PC-3 (cell line): ENCODE results near the gene PRR36. TPM values are rescaled to one million over a fixed set of nuclear protein-coding genes. Genes with fewer than 3 reads are reported as not detected.
"Not testable (repeated sequence)": the region's sequence is repeated elsewhere in the genome, so short reads cannot be mapped to it uniquely, and the experiment has no call there.

ENCODE experiments used
- ATAC-seq: fragments of 200-7000 bp; cut with Tn5 transposase; 2 replicates; pipeline ENCODE4 v1.9.1; 2020; ENCODE audit warnings: mild to moderate bottlenecking, moderate library complexity
- BruUV-seq: library from RNA; stranded (reverse); fragments of 400-500 nt; replicated peaks from 2 replicates; lab custom pipeline; 2021; lab: Mats Ljungman, UMichigan
- CTCF ChIA-PET: fragments of 300-600 bp; sonication (Branson Sonifier 250); formaldehyde crosslinking; loops from one replicate; lab custom pipeline; 2022; ENCODE audit warnings: antibody characterized with exemption; lab: Charles Lee
- POLR2A ChIA-PET: fragments of 300-600 bp; sonication (Branson Sonifier 250); formaldehyde crosslinking; loops from one replicate; lab custom pipeline; 2022; ENCODE audit warnings: antibody characterized with exemption; ENCODE audit not compliant: unreplicated experiment; lab: Charles Lee
- DNase-seq: peaks from one replicate; pipeline ENCODE4 v3.0.0-alpha.2; 2015
- H2AFZ ChIP-seq: fragments of 300-600 bp; sonication (generic); 2 replicates; pipeline ENCODE4 v1.6.0; 2016; ENCODE audit warnings: antibody characterized with exemption, low read length
- H3F3A ChIP-seq: fragments of 300-600 bp; sonication (generic); one replicate; pipeline ENCODE4 v1.6.0; 2017; ENCODE audit warnings: antibody characterized with exemption, low read length, control low read depth, mild to moderate bottlenecking; ENCODE audit not compliant: unreplicated experiment
- H3K27ac ChIP-seq: fragments of 300-600 bp; sonication (generic); 2 replicates; pipeline ENCODE4 v1.5.1; 2016; ENCODE audit warnings: mild to moderate bottlenecking, low read length
- H3K27me3 ChIP-seq: fragments of 300-600 bp; sonication (generic); 2 replicates; pipeline ENCODE4 v1.6.1; 2016; ENCODE audit warnings: low read length, mixed read lengths
- H3K36me3 ChIP-seq: fragments of 300-600 bp; sonication (generic); 2 replicates; pipeline ENCODE4 v1.6.1; 2016; ENCODE audit warnings: low read depth, mixed run types, low read length, mixed read lengths
- H3K4me1 ChIP-seq: fragments of 300-600 bp; sonication (generic); 2 replicates; pipeline ENCODE4 v1.5.1; 2016; ENCODE audit warnings: low read length; ENCODE audit not compliant: insufficient read depth
- H3K4me2 ChIP-seq: fragments of 300-600 bp; sonication (generic); 2 replicates; pipeline ENCODE4 v1.6.0; 2016; ENCODE audit warnings: low read length
- H3K4me3 ChIP-seq: fragments of 300-600 bp; sonication (generic); 2 replicates; pipeline ENCODE4 v1.5.1; 2016; ENCODE audit warnings: mild to moderate bottlenecking, low read length, mixed read lengths
- H3K79me2 ChIP-seq: fragments of 300-600 bp; sonication (generic); 2 replicates; pipeline ENCODE4 v1.6.1; 2017; ENCODE audit warnings: low read length, mixed read lengths
- H3K9ac ChIP-seq: fragments of 300-600 bp; sonication (generic); 2 replicates; pipeline ENCODE4 v1.6.0; 2016; ENCODE audit warnings: mild to moderate bottlenecking, low read length
- H3K9me2 ChIP-seq: fragments of 300-600 bp; sonication (generic); replicated peaks from 2 replicates; pipeline ENCODE4 v1.6.1; 2016; ENCODE audit warnings: mixed run types, low read length, mixed read lengths
- H3K9me3 ChIP-seq: fragments of 300-600 bp; sonication (generic); 2 replicates; pipeline ENCODE4 v1.6.1; 2016; ENCODE audit warnings: low read length, mixed read lengths
- H4K20me1 ChIP-seq: fragments of 300-600 bp; sonication (generic); 2 replicates; pipeline ENCODE4 v1.6.1; 2016; ENCODE audit warnings: low read length, mixed read lengths
- CTCF ChIP-seq: fragments of 300-600 bp; sonication (generic); conservative IDR thresholded peaks from 2 replicates; pipeline ENCODE4 v1.5.1; 2017; ENCODE audit warnings: antibody characterized with exemption, low read depth, mild to moderate bottlenecking, low read length
- EZH2 ChIP-seq: fragments of 300-600 bp; sonication (generic); IDR thresholded peaks from one replicate; pipeline ENCODE4 v1.6.1; 2017; ENCODE audit warnings: antibody characterized with exemption, mild to moderate bottlenecking, low read length; ENCODE audit not compliant: unreplicated experiment
- EZH2phosphoT487 ChIP-seq: fragments of 300-600 bp; sonication (generic); IDR thresholded peaks from 2 replicates; pipeline ENCODE4 v1.6.1; 2018; ENCODE audit warnings: mild to moderate bottlenecking, antibody characterized with exemption, low read length, borderline replicate concordance
- intact Hi-C: fragments of 100-400 bp; cut with micrococcal nuclease; formaldehyde crosslinking; loops from 2 replicates; pipeline ENCODE4 v1.9.0; 2023
- total RNA-seq: library from RNA; depleted of rRNA; stranded (reverse); fragments of >200 nt; gene quantifications from 2 replicates; pipeline ENCODE4 v1.2.3, GENCODE V29; 2014

Gene PRR36
- total RNA-seq, 1 experiment from 2014 or later = 2.5 TPM

DNA sequence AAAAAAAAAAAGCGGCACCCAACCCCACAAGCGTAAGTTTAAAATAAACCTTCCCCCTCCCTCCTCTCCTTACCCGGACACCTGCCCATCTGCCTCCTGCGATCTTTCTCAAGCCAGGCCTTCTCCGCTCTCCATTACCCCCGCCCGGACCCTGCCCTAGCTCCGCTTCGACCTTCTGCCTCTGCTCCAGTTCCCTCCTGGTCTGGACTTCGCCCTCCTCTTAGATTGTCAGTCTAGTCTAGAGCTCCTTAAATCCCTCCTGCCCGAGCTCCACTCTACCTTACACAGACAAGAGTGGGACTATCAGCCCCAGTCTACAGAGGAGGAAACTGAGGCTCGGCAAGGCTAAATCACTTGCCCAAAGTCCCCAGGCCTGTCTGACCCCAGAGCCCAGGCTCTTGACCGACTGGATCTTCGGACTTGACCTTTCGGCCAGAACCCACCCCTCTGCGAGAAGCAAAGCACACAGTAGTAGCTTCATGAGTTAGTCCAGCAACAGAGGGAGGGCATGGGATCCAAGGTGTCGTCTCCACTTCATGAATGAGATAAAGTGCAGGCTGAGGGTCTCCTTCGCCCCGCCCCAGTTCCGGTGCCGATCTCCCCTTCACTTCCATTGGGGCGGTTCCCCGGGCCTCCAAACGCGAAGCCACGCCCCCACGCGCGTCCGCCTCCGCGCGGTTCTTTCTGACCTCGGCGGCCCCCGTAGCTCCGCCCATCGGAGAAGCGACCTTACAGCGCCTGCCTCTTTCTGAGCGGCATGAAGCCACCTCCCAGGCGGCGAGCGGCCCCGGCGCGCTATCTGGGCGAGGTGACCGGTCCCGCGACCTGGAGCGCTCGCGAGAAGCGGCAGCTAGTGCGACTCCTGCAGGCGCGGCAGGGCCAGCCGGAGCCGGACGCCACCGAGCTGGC is 45.7 kb upstream of the PRR36 start, which contains the start of gene SNAPC2:
TSS of gene SNAPC2 (plus strand) at position 729 of the 909 bp plus-strand sequence. CDS start at position 758, 29 bp downstream.
- BruUV-seq = TSS peak; percentile 27
- Histone ChIP-seq H3K27ac (peak within 1 kb of the TSS; percentile 77), H3K4me2 (peak within 1 kb of the TSS; percentile 89), H3K79me2 (peaks cover 9% of the 10 kb centered on the region; the same call in 1 of the 2 replicates), H3K36me3 (no peaks in the 10 kb centered on the region; the same call in 1 of the 2 replicates), H2AFZ (peak within 1 kb of the TSS; percentile 88), H3K27me3 (no peaks in the 10 kb centered on the region), H3K4me1 (peaks cover 33% of the 10 kb centered on the region), H4K20me1 (0 out of 2 replicates have a peak, but pooled peaks cover 4% of the 10 kb centered on the region), H3K4me3 (peak within 1 kb of the TSS; percentile 87), H3K9me3 (no peaks in the 10 kb centered on the region), H3F3A (no peaks in the 10 kb centered on the region), H3K9me2 (no peaks in the 10 kb centered on the region), H3K9ac (peak within 1 kb of the TSS; percentile 67)
- ATAC-seq = peak; percentile 52
- no peak for TF ChIP-seq CTCF
- TF ChIP-seq EZH2phosphoT487 = no peak
- TF ChIP-seq EZH2 = no peak
- peak; percentile 93 for DNase-seq
- intact Hi-C loops = loop anchor here (1.0 to 2.0 kb wide), 2 partner anchors 17 to 51 kb away; partner anchors contain the start of gene MAP2K7
- ChIA-PET CTCF (interaction anchor here (0.6 to 2.6 kb wide), 7 partner anchors 9 to 323 kb away, joined by 3 to 19 read pairs (median 7); partner anchors contain the start of genes MAP2K7 and TIMM44), POLR2A (interaction anchor here (0.6 to 1.5 kb wide), 12 partner anchors 9 to 525 kb away, joined by 3 to 26 read pairs (median 4); partner anchors contain the start of genes LRRC8E, MAP2K7 and TIMM44)

- Histone ChIP-seq H2AFZ (no peak overlapping the region), H3K9me3 (no peaks in the 10 kb centered on the region), H4K20me1 (0 out of 2 replicates have a peak, but pooled peaks cover 4% of the 10 kb centered on the region), H3K36me3 (no peaks in the 10 kb centered on the region; the same call in 1 of the 2 replicates), H3K27ac (no peak overlapping the region), H3K27me3 (no peaks in the 10 kb centered on the region), H3K4me3 (0 out of 2 replicates have a peak overlapping the region, but pooled peaks have one; percentile 74), H3K79me2 (peaks cover 9% of the 10 kb centered on the region; the same call in 1 of the 2 replicates), H3K9ac (no peak overlapping the region), H3K4me1 (peaks cover 33% of the 10 kb centered on the region), H3K4me2 (peak overlapping the region; percentile 90; the same call in 1 of the 2 replicates), H3K9me2 (no peaks in the 10 kb centered on the region), H3F3A (no peaks in the 10 kb centered on the region)
- ChIA-PET CTCF (interaction anchor here (1.7 to 2.6 kb wide), 3 partner anchors 15 to 50 kb away, joined by 7 to 19 read pairs (median 8); partner anchors contain the start of gene MAP2K7), POLR2A (interaction anchor here (0.6 kb wide), 1 partner anchor 524 kb away, joined by 4 read pairs; no protein-coding TSS in a partner anchor)
- no peak for TF ChIP-seq EZH2
- TF ChIP-seq CTCF = no peak
- TF ChIP-seq EZH2phosphoT487 = no peak
- no peak for DNase-seq
- intact Hi-C loops = no loop called here
- ATAC-seq = no peak
- no TSS peak for BruUV-seq
Observed at GRCh38 chr19:7918615-7919421, 44.6 kb upstream of the PRR36 start.

DNA sequence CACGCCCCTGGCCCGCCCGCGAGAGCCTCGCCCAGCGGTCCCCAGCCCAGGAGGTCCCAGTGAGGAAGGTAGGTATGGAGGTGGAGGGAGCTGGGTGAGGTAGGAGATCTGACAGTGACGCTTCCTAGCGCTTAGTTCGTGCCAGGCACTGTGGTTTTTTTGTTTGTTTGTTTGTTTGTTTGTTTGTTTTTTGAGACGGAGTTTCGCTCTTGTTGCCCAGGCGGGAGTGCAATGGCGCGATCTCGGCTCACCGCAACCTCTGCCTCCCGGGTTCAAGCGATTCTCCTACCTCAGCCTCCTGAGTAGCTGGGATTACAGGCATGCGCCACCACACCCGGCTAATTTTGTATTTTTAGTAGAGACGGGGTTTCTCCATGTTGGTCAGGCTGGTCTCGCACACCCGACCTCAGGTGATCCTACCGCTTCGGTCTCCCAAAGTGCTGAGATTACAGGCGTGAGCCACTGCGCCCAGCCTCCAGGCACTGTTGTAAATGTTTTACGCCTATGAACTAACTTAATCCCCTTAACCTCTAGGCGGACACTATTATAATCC is 43.9 kb upstream of the PRR36 start:
- intact Hi-C loops, POLR2A ChIA-PET: not testable (repeated sequence)
- H3K4me1 ChIP-seq = peaks cover 33% of the 10 kb centered on the region

More for the DNA sequence above, 43.9 kb upstream of the PRR36 start:
- DNase-seq, H3K36me3 ChIP-seq, H3K27me3 ChIP-seq, H3K27ac ChIP-seq, H3K79me2 ChIP-seq, H3F3A ChIP-seq, ATAC-seq, H3K9me3 ChIP-seq, H3K9me2 ChIP-seq, BruUV-seq, H4K20me1 ChIP-seq: not testable (repeated sequence)
- H3K4me3 ChIP-seq = peak overlapping the region; percentile 74
- peak overlapping the region; percentile 90 for H3K4me2 ChIP-seq
- CTCF ChIA-PET = interaction anchor here (0.6 to 1.7 kb wide), 4 partner anchors 15 to 240 kb away, joined by 3 to 8 read pairs (median 6); no protein-coding TSS in a partner anchor
- H2AFZ ChIP-seq = peak overlapping the region; percentile 87
- H3K9ac ChIP-seq = peak overlapping the region; percentile 73; the same call in 1 of the 2 replicates
